Endodermal cell (in vitro differentiated cells): Measurements from ENCODE around the gene B4GALT3. TPM values are rescaled to one million over a fixed set of nuclear protein-coding genes. Genes with fewer than 3 reads are reported as not detected.

Experiments used
- DNase-seq: peaks from one replicate; pipeline ENCODE4 v3.0.0-alpha.2; 2017
- H3K27ac ChIP-seq: 2 replicates; pipeline ENCODE4 v1.5.1; 2013; ENCODE audit warnings: mild to moderate bottlenecking, low read depth, low read length, moderate library complexity
- H3K27me3 ChIP-seq: 2 replicates; pipeline ENCODE4 v1.6.1; 2013; ENCODE audit warnings: mild to moderate bottlenecking, low read length, moderate library complexity; ENCODE audit not compliant: insufficient read depth, control insufficient read depth, poor library complexity, severe bottlenecking
- H3K36me3 ChIP-seq: 2 replicates; pipeline ENCODE4 v1.7.0; 2013; ENCODE audit warnings: mild to moderate bottlenecking, low read length, moderate library complexity; ENCODE audit not compliant: control insufficient read depth, insufficient read depth
- H3K4me1 ChIP-seq: one replicate; pipeline ENCODE4 v1.7.0; 2013; ENCODE audit warnings: low read length; ENCODE audit not compliant: control insufficient read depth, insufficient read depth
- H3K4me3 ChIP-seq: 2 replicates; pipeline ENCODE4 v1.5.1; 2013; ENCODE audit warnings: mild to moderate bottlenecking, low read length, moderate library complexity
- H3K9ac ChIP-seq: 2 replicates; pipeline ENCODE4 v1.6.1; 2013; ENCODE audit warnings: mild to moderate bottlenecking, low read length, moderate library complexity; ENCODE audit not compliant: poor library complexity, severe bottlenecking; ENCODE audit errors: extremely low read depth
- H3K9me3 ChIP-seq: 2 replicates; pipeline ENCODE4 v1.6.1; 2013; ENCODE audit warnings: mild to moderate bottlenecking, low read length, moderate library complexity; ENCODE audit not compliant: control insufficient read depth
- H3K27ac Mint-ChIP-seq: 2 replicates; pipeline ENCODE4 v1.8.0; 2020; ENCODE audit warnings: mixed read lengths
- H3K27me3 Mint-ChIP-seq: 2 replicates; pipeline ENCODE4 v1.8.0; 2021; ENCODE audit warnings: mild to moderate bottlenecking, mixed read lengths; ENCODE audit not compliant: insufficient read depth
- H3K36me3 Mint-ChIP-seq: 2 replicates; pipeline ENCODE4 v1.8.0; 2020; ENCODE audit warnings: low read depth, mixed read lengths
- H3K4me1 Mint-ChIP-seq: 2 replicates; pipeline ENCODE4 v1.8.0; 2020; ENCODE audit warnings: mixed read lengths
- H3K4me3 Mint-ChIP-seq: 2 replicates; pipeline ENCODE4 v1.8.0; 2020; ENCODE audit warnings: mild to moderate bottlenecking, moderate library complexity, mixed read lengths
- H3K9me3 Mint-ChIP-seq: 2 replicates; pipeline ENCODE4 v1.8.0; 2020; ENCODE audit warnings: mild to moderate bottlenecking, mixed read lengths
- CTCF ChIP-seq: fragments of 200-600 bp; sonication (generic); conservative IDR thresholded peaks from 2 replicates; pipeline ENCODE4 v1.5.0; 2021; ENCODE audit warnings: antibody characterized with exemption, mild to moderate bottlenecking
- WGBS, 2 experiments: methylation state at CpG; one replicate each; pipeline versions ENCODE4 v1.1.5 to v1.1.7; 2013; ENCODE audit warnings: missing lambda C conversion rate in 2 of 2, mixed read lengths in 1 of 2; ENCODE audit not compliant: insufficient coverage in 1 of 2, insufficient read length in 1 of 2; 5-methylcytosine and 5-hydroxymethylcytosine counted together
- total RNA-seq, 2 donors: library from RNA; stranded (reverse); fragmentation: NEBNext Ultra II Directional in 1 of 2; extraction: Animal tissue kit (Norgen Biotek cat#: 25700) in 1 of 2; gene quantifications; 2 replicates in 1 of 2; 3 replicates in 1 of 2; pipeline ENCODE4 v1.2.1, GENCODE V29; 2021

B4GALT3 gene
- total RNA-seq, 2 donors from 2014 or later: 30.4 to 37.9 TPM

GRCh38 chr1:161171191-161171590, 6.1 kb downstream of the B4GALT3 start:
- no peaks in the 10 kb centered on the region for H3K27me3 Mint-ChIP-seq

GRCh38 chr1:161168906-161169305, 8.4 kb downstream of the B4GALT3 start:
- Mint-ChIP-seq H3K36me3 (peaks cover 36% of the 10 kb centered on the region), H3K4me3 (no peak overlapping the region), H3K4me1 (peaks cover 15% of the 10 kb centered on the region), H3K27me3 (no peaks in the 10 kb centered on the region), H3K27ac (no peak overlapping the region), H3K9me3 (no peaks in the 10 kb centered on the region)
- DNase-seq: no peak
- TF ChIP-seq CTCF: no peak
- H3K4me3 ChIP-seq: no peak overlapping the region
- H3K4me1 ChIP-seq: peaks cover 5% of the 10 kb centered on the region
- no peak overlapping the region for H3K9ac ChIP-seq
- H3K9me3 ChIP-seq: no peaks in the 10 kb centered on the region
- H3K27me3 ChIP-seq: no peaks in the 10 kb centered on the region
- no peak overlapping the region for H3K27ac ChIP-seq
- WGBS, 2 experiments: 94 to 98% methylated on average over 7 to 9 of the region's 9 CpGs
- peaks cover 59% of the 10 kb centered on the region for H3K36me3 ChIP-seq

More at GRCh38 chr1:161171191-161171590, 6.1 kb downstream of the B4GALT3 start:
- Histone ChIP-seq H3K9me3 (no peaks in the 10 kb centered on the region), H3K27me3 (no peaks in the 10 kb centered on the region), H3K27ac (no peak overlapping the region), H3K36me3 (peaks cover 59% of the 10 kb centered on the region), H3K9ac (no peak overlapping the region), H3K4me3 (no peak overlapping the region), H3K4me1 (no peaks in the 10 kb centered on the region)
- no peak for DNase-seq
- H3K4me3 Mint-ChIP-seq: no peak overlapping the region
- no peak overlapping the region for H3K27ac Mint-ChIP-seq
- 77 to 90% methylated on average over 3 to 5 of the region's 5 CpGs for WGBS, 2 experiments
- peak; percentile 56 for TF ChIP-seq CTCF
- peaks cover 6% of the 10 kb centered on the region for H3K4me1 Mint-ChIP-seq
- no peaks in the 10 kb centered on the region for H3K9me3 Mint-ChIP-seq
- H3K36me3 Mint-ChIP-seq: peaks cover 47% of the 10 kb centered on the region

GRCh38 chr1:161166669-161167548, 10.4 kb downstream of the B4GALT3 start:
- Histone ChIP-seq H3K9me3 (no peaks in the 10 kb centered on the region), H3K27ac (no peak overlapping the region), H3K4me1 (peaks cover 5% of the 10 kb centered on the region), H3K27me3 (no peaks in the 10 kb centered on the region), H3K36me3 (peaks cover 55% of the 10 kb centered on the region), H3K4me3 (peak overlapping the region; percentile 94), H3K9ac (peak overlapping the region; percentile 69)
- H3K4me1 Mint-ChIP-seq: peaks cover 15% of the 10 kb centered on the region
- peak; percentile 78 for DNase-seq
- WGBS, 2 experiments: 0 to 10% methylated on average over 3 to 33 of the region's 33 CpGs
- peak overlapping the region; percentile 85 for H3K4me3 Mint-ChIP-seq
- H3K27ac Mint-ChIP-seq: peak overlapping the region; percentile 95
- H3K9me3 Mint-ChIP-seq: no peaks in the 10 kb centered on the region
- TF ChIP-seq CTCF: peak; percentile 20
- H3K27me3 Mint-ChIP-seq: no peaks in the 10 kb centered on the region
- peaks cover 31% of the 10 kb centered on the region for H3K36me3 Mint-ChIP-seq
